BE2C (cell line): ENCODE results near the gene CASP3.
"Not testable (repeated sequence)": the region's sequence is repeated elsewhere in the genome, so short reads cannot be mapped to it uniquely, and the experiment has no call there.

Experiments used
- DNase-seq: peaks from one replicate; pipeline ENCODE4 v3.0.0-alpha.2; 2020
- H3K27me3 ChIP-seq: fragments of 250-450 bp; sonication (Bioruptor Pico); 2 replicates; pipeline ENCODE4 v1.5.1; 2020; ENCODE audit warnings: mild to moderate bottlenecking
- H3K36me3 ChIP-seq: fragments of 250-450 bp; sonication (Bioruptor Pico); 2 replicates; pipeline ENCODE4 v1.5.1; 2020; ENCODE audit warnings: mild to moderate bottlenecking
- H3K4me1 ChIP-seq: fragments of 250-450 bp; sonication (Bioruptor Pico); 2 replicates; pipeline ENCODE4 v1.5.1; 2020
- H3K4me3 ChIP-seq: 2 replicates; pipeline ENCODE4 v1.5.1; 2011; ENCODE audit warnings: low read depth, low read length
- H3K9me3 ChIP-seq: fragments of 250-450 bp; sonication (Bioruptor Pico); 2 replicates; pipeline ENCODE4 v1.5.1; 2020
- CTCF ChIP-seq: IDR thresholded peaks from 2 replicates; pipeline ENCODE4 v1.5.1; 2012; ENCODE audit warnings: mild to moderate bottlenecking, low read depth, low read length

Gene CASP3

GRCh38 chr4:184599492-184600135 is 49.6 kb downstream of the CASP3 start:
- H3K4me1 ChIP-seq, result no peaks in the 10 kb centered on the region
- no peaks in the 10 kb centered on the region for H3K9me3 ChIP-seq

GRCh38 chr4:184598753-184599491 is 50.3 kb downstream of the CASP3 start:
- DNase-seq, result no peak
- Histone ChIP-seq H3K4me3 (no peak overlapping the region), H3K27me3 (no peaks in the 10 kb centered on the region), H3K9me3 (no peaks in the 10 kb centered on the region), H3K36me3 (no peaks in the 10 kb centered on the region), H3K4me1 (no peaks in the 10 kb centered on the region)
- TF ChIP-seq CTCF, result no peak

More at GRCh38 chr4:184599492-184600135, 49.6 kb downstream of the CASP3 start:
- Histone ChIP-seq H3K27me3 (no peaks in the 10 kb centered on the region), H3K36me3 (no peaks in the 10 kb centered on the region), H3K4me3 (no peak overlapping the region)
- DNase-seq, result no peak
- no peak for TF ChIP-seq CTCF

GRCh38 chr4:184596617-184597185 is 52.5 kb downstream of the CASP3 start:
- H3K4me3 ChIP-seq, result no peak overlapping the region
- H3K4me1 ChIP-seq, result no peaks in the 10 kb centered on the region
- H3K27me3 ChIP-seq, result no peaks in the 10 kb centered on the region
- TF ChIP-seq CTCF, result no peak
- no peaks in the 10 kb centered on the region for H3K36me3 ChIP-seq
- H3K9me3 ChIP-seq, result no peaks in the 10 kb centered on the region
- DNase-seq, result no peak

GRCh38 chr4:184596044-184596616 is 53.1 kb downstream of the CASP3 start:
- Histone ChIP-seq H3K27me3 (no peaks in the 10 kb centered on the region), H3K4me3 (no peak overlapping the region), H3K4me1 (no peaks in the 10 kb centered on the region), H3K9me3 (no peaks in the 10 kb centered on the region), H3K36me3 (no peaks in the 10 kb centered on the region)
- no peak for TF ChIP-seq CTCF
- no peak for DNase-seq

- DNase-seq, result no peak
- no peaks in the 10 kb centered on the region for H3K4me1 ChIP-seq
- H3K9me3 ChIP-seq, result no peaks in the 10 kb centered on the region
- no peaks in the 10 kb centered on the region for H3K27me3 ChIP-seq
- no peak overlapping the region for H3K4me3 ChIP-seq
- no peaks in the 10 kb centered on the region for H3K36me3 ChIP-seq
- TF ChIP-seq CTCF, result no peak
Measured at GRCh38 chr4:184595430-184595829, 53.8 kb downstream of the CASP3 start.

DNA sequence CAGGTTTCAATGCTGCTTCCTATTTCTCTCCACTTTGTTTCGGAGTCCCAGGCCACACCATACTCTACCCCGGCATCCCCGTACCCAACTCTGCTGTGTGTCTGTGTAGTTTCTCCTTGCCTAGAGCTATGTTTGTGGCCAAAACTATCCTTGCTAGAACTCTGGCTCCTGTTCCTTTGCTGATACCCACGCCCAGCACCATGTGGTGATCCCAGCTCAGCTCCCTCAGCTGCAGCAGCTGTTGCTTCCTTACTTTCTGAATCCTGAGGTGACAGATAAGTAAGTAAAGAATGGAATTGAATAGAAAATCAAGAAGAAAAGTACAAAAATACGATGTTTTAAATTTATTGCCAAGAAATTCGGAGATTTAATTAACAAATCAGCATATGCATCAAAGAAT is 55.8 kb downstream of the CASP3 start:
- H3K4me1 ChIP-seq, result no peaks in the 10 kb centered on the region
- no peak for DNase-seq
- H3K27me3 ChIP-seq, result no peaks in the 10 kb centered on the region
- no peaks in the 10 kb centered on the region for H3K36me3 ChIP-seq
- no peaks in the 10 kb centered on the region for H3K9me3 ChIP-seq
- no peak for TF ChIP-seq CTCF
- no peak overlapping the region for H3K4me3 ChIP-seq

DNA sequence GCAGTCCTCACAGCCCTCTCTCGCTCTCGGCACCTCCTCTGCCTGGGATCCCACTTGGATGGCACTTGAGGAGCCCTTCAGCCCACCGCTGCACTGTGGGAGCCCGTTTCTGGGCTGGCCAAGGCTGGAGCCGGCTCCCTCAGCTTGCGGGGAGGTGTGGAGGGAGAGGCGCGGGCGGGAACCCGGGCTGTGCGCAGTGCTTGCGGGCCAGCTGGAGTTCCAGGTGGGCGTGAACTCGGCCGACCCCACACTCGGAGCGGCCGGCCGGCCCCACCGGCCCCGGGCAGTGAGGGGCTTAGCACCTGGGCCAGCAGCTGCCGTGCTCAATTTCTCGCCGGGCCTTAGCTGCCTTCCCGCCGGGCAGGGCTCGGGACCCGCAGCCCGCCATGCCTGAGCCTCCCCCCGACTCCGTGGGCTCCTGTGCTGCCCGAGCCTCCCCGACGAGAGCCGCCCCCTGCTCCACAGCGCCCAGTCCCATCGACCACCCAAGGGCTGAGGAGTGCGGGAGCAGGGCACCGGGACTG is 57.4 kb downstream of the CASP3 start:
- DNase-seq, H3K36me3 ChIP-seq, H3K4me1 ChIP-seq, H3K9me3 ChIP-seq, H3K27me3 ChIP-seq, H3K4me3 ChIP-seq: not testable (repeated sequence)
